Hepatocyte (in vitro differentiated cells): ENCODE results near the gene CDK19.

Source experiments
- EZH2 ChIP-seq: fragments of 200-600 bp; sonication (generic); IDR thresholded peaks from 2 replicates; pipeline ENCODE4 v1.6.1; 2016; ENCODE audit warnings: antibody characterized with exemption, mild to moderate bottlenecking, borderline replicate concordance
- TF ChIP-seq, protein P1 (sequence below): fragments of 200-600 bp; sonication (generic); IDR thresholded peaks from 2 replicates; pipeline ENCODE4 v1.5.1; 2016; ENCODE audit warnings: antibody characterized with exemption, mild to moderate bottlenecking; ENCODE audit not compliant: poor library complexity

DNA sequence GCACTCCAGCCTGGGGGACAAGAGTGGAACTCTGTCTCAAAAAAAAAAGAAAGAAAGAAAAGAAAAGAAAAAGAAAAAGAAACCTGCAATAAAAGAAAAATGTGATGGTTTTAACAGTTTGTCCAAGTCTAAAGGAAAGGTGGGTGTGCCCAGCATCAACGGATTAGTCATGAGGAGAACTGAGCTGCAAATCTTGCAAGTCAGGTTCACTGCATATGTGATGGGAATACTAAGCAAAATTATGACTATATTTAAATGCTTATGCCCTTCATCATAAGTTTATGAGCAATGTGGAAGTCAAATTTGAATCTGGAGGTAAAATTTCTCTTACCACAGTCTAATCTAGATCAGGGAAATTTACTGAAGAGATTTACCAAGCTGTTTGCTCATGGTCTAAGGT, 13.1 kb upstream of the CDK19 start:
- TF ChIP-seq, protein P1, sequence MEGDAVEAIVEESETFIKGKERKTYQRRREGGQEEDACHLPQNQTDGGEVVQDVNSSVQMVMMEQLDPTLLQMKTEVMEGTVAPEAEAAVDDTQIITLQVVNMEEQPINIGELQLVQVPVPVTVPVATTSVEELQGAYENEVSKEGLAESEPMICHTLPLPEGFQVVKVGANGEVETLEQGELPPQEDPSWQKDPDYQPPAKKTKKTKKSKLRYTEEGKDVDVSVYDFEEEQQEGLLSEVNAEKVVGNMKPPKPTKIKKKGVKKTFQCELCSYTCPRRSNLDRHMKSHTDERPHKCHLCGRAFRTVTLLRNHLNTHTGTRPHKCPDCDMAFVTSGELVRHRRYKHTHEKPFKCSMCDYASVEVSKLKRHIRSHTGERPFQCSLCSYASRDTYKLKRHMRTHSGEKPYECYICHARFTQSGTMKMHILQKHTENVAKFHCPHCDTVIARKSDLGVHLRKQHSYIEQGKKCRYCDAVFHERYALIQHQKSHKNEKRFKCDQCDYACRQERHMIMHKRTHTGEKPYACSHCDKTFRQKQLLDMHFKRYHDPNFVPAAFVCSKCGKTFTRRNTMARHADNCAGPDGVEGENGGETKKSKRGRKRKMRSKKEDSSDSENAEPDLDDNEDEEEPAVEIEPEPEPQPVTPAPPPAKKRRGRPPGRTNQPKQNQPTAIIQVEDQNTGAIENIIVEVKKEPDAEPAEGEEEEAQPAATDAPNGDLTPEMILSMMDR: no peak
- TF ChIP-seq EZH2: no peak
